Thoracic aorta (tissue), 2 donors: ENCODE data around the gene DMRT2. TPM values are rescaled to one million over a fixed set of nuclear protein-coding genes. Genes with fewer than 3 reads are reported as not detected.
A peak's percentile ranks its signal among the peaks of the same experiment; 100 is the strongest.

Experiments used
- ATAC-seq: fragments of 150-250 bp; one replicate; pipeline ENCODE4 v1.8.0; 2017; ENCODE audit warnings: low read depth; ENCODE audit not compliant: insufficient number of reproducible peaks, low FRiP score
- DNase-seq: peaks from one replicate; pipeline ENCODE4 v3.0.0-alpha.2; 2020; ENCODE audit warnings: low spot score
- H3K27ac ChIP-seq, 2 donors: fragments of 200-600 bp; sonication (generic); 1 replicate in 1 of 2; 2 replicates in 1 of 2; pipeline ENCODE4 v1.5.1; 2016; ENCODE audit warnings: mild to moderate bottlenecking in 2 of 2, moderate library complexity in 2 of 2
- H3K27me3 ChIP-seq: fragments of 200-600 bp; sonication (generic); replicated peaks from 2 replicates; pipeline ENCODE4 v1.6.0; 2016; ENCODE audit warnings: mild to moderate bottlenecking; ENCODE audit not compliant: insufficient read depth
- H3K36me3 ChIP-seq: fragments of 200-600 bp; sonication (generic); one replicate; pipeline ENCODE4 v1.5.1; 2016
- H3K4me1 ChIP-seq, 2 donors: fragments of 200-600 bp; sonication (generic); 1 replicate in 1 of 2; 2 replicates in 1 of 2; pipeline versions ENCODE4 v1.5.1 to v1.6.0; 2016; ENCODE audit warnings: low read depth in 2 of 2, mild to moderate bottlenecking in 1 of 2; ENCODE audit not compliant: control insufficient read depth in 1 of 2
- H3K4me3 ChIP-seq: fragments of 200-600 bp; sonication (generic); 2 replicates; pipeline ENCODE4 v1.5.1; 2016; ENCODE audit warnings: mild to moderate bottlenecking
- H3K9me3 ChIP-seq: fragments of 200-600 bp; sonication (generic); 2 replicates; pipeline ENCODE4 v1.5.1; 2016
- total RNA-seq, 2 donors: library from RNA; depleted of rRNA; stranded (reverse); fragments of >200 nt; gene quantifications; one replicate each; pipeline versions ENCODE4 v1.1.0 to v1.2.3, GENCODE V29; 2016
- TF ChIP-seq, protein P1 (sequence below): fragments of 200-600 bp; sonication (generic); IDR thresholded peaks from one replicate; pipeline ENCODE4 v1.5.1; 2019; ENCODE audit warnings: antibody characterized with exemption

Gene DMRT2
- total RNA-seq: not detected

DNA sequence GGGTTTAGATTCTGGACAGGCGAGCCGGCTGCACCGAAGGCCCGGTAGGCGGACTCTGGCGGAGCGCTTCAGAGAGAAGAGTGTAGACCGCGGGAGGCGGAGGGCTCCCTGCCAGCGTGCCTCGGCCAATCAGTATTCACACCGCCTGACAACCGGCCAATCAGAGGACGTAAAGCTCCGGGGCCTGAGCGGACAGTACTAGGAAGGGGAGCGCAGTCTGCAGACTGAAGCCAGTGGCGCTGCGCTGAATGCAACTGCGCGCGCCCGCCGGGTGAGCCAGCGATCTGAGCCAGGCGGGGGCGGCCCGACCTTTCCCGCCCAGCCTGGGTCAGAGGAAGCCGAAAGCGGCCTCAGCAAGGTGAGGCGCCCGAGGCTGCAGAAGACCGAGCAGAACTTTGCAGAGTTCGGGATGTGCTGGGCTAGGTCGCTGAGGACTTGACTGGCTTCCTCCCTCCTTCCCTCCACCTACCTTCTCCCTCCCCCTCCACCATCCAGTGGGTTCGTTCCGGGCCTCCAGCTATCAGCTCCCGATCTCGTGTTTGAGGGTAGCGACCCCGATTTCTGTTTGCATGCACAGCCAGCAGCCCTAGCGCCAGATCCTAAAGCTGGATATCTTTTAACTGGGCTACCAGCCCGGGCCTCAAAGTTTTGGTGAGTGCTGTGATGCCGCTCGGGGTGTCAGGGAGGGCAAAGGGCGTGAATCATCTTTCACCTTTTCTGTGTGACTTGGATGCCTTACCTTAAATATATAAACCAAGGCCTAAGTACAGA lies at the start of gene DMRT2:
TSS of gene DMRT2 (plus strand) at position 233 of the 771 bp plus-strand sequence. CDS start 1,257 bp downstream, outside the sequence.
- Histone ChIP-seq H3K27me3 (peaks cover 36% of the 10 kb centered on the region), H3K36me3 (no peaks in the 10 kb centered on the region), H3K27ac (no peak within 1 kb of the TSS), H3K9me3 (no peaks in the 10 kb centered on the region), H3K4me3 (peak within 1 kb of the TSS; percentile 41), H3K4me1 (peaks cover 26 to 57% of the 10 kb centered on the region in 2 donors)
- TF ChIP-seq, protein P1, sequence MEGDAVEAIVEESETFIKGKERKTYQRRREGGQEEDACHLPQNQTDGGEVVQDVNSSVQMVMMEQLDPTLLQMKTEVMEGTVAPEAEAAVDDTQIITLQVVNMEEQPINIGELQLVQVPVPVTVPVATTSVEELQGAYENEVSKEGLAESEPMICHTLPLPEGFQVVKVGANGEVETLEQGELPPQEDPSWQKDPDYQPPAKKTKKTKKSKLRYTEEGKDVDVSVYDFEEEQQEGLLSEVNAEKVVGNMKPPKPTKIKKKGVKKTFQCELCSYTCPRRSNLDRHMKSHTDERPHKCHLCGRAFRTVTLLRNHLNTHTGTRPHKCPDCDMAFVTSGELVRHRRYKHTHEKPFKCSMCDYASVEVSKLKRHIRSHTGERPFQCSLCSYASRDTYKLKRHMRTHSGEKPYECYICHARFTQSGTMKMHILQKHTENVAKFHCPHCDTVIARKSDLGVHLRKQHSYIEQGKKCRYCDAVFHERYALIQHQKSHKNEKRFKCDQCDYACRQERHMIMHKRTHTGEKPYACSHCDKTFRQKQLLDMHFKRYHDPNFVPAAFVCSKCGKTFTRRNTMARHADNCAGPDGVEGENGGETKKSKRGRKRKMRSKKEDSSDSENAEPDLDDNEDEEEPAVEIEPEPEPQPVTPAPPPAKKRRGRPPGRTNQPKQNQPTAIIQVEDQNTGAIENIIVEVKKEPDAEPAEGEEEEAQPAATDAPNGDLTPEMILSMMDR: no peak
- ATAC-seq (no peak), DNase-seq (peak; percentile 23)

GRCh38 chr9:1001838-1002237 lies 48.3 kb upstream of the DMRT2 start:
- H3K36me3 ChIP-seq: no peaks in the 10 kb centered on the region
- no peaks in the 10 kb centered on the region for H3K27me3 ChIP-seq
- TF ChIP-seq, protein P1: no peak
- peaks cover 0 to 10% of the 10 kb centered on the region in 2 donors for H3K4me1 ChIP-seq
- DNase-seq (no peak), ATAC-seq (no peak)
- H3K4me3 ChIP-seq: no peak overlapping the region
- no peak overlapping the region for H3K27ac ChIP-seq
- no peaks in the 10 kb centered on the region for H3K9me3 ChIP-seq

DNA sequence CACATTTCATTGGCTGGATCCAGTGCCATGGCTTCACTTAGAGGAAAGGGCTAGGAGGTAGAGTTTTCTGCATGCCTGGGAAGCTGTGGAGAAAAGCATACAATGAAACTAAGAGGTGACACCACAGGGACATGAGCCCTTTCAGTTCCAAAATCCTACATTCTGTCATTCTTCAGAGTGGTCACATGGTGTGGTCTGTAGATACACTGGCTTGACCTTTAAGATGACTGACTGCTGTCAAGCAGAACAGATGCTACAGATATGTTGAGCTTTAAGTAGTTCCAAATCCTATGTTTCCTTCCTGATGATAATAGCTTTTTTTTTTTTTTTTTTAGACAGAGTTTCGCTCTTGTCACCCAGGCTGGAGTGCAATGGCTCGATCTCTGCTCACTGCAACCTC lies 47.5 kb upstream of the DMRT2 start:
- no peak for ATAC-seq
- Histone ChIP-seq H3K27ac (no peak overlapping the region), H3K9me3 (no peaks in the 10 kb centered on the region), H3K27me3 (no peaks in the 10 kb centered on the region), H3K4me1 (peaks cover 0 to 10% of the 10 kb centered on the region in 2 donors), H3K36me3 (no peaks in the 10 kb centered on the region), H3K4me3 (no peak overlapping the region)
- TF ChIP-seq, protein P1: no peak
- no peak for DNase-seq

- Histone ChIP-seq H3K27me3 (no peaks in the 10 kb centered on the region), H3K4me3 (no peak overlapping the region), H3K27ac (no peak overlapping the region), H3K4me1 (peaks cover 0 to 3% of the 10 kb centered on the region in 2 donors), H3K36me3 (no peaks in the 10 kb centered on the region), H3K9me3 (no peaks in the 10 kb centered on the region)
- ATAC-seq (no peak), DNase-seq (no peak)
- TF ChIP-seq, protein P1: no peak
Observed at GRCh38 chr9:1005043-1005667, 45.0 kb upstream of the DMRT2 start.

GRCh38 chr9:1007312-1007711 lies 42.8 kb upstream of the DMRT2 start:
- H3K4me1 ChIP-seq: peaks cover 0 to 3% of the 10 kb centered on the region in 2 donors
- H3K9me3 ChIP-seq: no peaks in the 10 kb centered on the region
- no peak overlapping the region for H3K27ac ChIP-seq
- no peaks in the 10 kb centered on the region for H3K27me3 ChIP-seq
- no peak for DNase-seq
- no peak overlapping the region for H3K4me3 ChIP-seq
- no peak for ATAC-seq
- TF ChIP-seq, protein P1: no peak
- H3K36me3 ChIP-seq: no peaks in the 10 kb centered on the region
